Ureter (tissue), 1 donor: ENCODE results near the gene IKZF2. TPM values are rescaled to one million over a fixed set of nuclear protein-coding genes. Genes with fewer than 3 reads are reported as not detected.
"Not testable (repeated sequence)": the region's sequence is repeated elsewhere in the genome, so short reads cannot be mapped to it uniquely, and the experiment has no call there.

Experiments
- DNase-seq: peaks from one replicate; pipeline ENCODE4 v3.0.0-alpha.2; 2020; ENCODE audit warnings: low spot score
- total RNA-seq: library from RNA; stranded (reverse); gene quantifications from one replicate; pipeline ENCODE4 v1.2.4, GENCODE V29; 2023
- donor health status: DM: yes; HTN: yes; CAD: no.

IKZF2 gene
- total RNA-seq, 1 donor from 2014 or later, result 118 TPM

GRCh38 chr2:213036836-213037235 lies 114.6 kb downstream of the IKZF2 start:
- DNase-seq, result no peak

DNA sequence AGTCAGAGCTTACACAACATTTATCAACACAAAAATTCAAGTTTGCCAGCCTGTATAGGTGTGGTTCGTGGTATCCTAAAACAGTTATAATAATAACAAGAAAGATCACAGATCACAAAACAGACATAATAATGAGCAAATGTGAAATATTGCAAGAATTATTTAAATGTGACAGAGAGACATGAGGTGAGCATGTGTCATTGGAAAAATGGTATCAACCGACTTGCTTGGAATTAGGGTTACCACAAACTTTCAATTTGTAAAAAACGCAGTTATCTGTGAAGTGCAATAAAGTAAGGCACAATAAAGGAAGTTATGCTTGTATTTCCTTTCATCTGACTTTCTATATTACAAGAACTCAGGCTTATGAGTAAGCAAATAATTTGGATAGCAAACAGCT lies 116.8 kb downstream of the IKZF2 start:
- DNase-seq, result no peak

DNA sequence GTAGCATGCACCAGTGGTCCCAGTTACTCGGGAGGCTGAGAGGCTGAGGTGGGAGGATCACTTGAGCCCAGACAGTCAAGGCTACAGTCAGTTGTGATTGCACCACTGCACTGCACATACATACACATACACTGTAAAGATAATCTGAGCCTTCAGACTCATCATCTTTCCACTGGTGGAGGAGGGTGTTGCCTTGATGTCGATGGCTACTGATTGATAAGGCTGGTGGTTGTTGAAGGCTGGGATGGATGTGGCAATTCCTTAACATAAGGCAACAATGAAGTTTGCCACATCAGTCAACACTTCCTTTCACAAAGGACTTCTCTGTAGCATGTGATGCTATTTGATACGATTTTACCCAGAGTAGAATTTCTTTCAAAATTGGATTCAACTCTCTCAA lies 118.8 kb downstream of the IKZF2 start:
- DNase-seq, result no peak

DNA sequence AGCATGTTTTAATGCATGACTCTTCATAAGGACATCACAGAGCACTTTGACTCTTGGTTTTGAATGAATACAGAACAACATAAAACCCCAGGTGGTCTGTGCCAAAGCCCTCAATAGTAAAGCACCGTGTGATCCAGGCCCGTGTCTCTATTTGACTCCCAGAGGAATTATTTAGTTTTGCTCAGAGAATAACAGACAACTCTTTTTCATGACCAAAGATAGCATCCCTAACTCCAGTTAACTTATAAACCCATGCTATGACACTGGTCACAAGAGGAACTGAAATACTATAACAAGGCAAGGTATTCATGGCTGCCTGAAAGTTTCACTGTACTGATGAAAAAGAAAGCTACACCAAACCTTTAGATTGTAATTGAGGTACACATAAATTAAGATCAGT lies 128.4 kb downstream of the IKZF2 start:
- DNase-seq, result no peak

DNA sequence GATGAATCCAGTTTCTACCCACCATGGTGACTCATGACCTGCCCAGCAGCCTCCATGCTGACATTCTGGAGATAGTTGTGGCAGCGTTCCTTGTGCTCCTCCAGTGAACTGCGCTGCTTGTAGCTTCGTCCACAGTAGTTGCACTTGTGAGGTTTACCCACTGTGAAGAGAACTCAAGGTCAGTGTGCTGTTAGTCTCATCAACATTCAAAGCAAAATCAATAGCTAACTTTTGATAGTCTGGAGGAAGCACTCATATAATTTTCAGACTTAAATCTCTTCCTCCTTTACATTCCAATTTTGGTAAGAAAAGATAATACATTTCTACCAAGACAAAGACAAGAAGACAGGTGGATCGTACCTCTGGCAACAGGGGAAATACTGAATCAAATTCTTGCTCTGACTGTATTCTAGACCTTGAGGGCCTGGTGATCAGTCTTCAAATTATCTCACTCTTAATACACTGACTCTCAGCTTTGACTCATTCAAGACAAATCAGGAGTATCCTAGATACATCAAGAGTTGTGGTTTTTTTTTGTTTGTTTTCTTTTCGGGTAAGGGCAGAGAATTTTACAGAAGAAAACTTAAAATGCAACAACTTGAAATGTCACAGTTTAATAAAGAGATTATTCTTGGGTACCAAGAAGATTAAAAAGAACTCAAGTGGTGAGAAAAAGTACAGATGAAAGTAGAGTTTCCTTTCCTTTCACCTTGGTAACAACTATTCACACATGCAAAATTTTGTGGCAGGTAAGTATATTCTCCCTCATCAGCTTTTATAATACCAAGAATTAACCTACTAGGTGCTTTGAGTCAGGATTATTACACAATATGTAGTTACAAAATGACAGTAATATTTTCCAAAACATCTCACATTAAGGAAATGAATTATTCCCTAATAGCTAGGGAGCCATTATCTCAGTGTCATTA lies 129.2 kb downstream of the IKZF2 start:
- no peak for DNase-seq

- DNase-seq, result not testable (repeated sequence)
Measured at GRCh38 chr2:213020913-213021312, 130.5 kb downstream of the IKZF2 start.

GRCh38 chr2:213020268-213020667 lies 131.1 kb downstream of the IKZF2 start:
- DNase-seq, result no peak

DNA sequence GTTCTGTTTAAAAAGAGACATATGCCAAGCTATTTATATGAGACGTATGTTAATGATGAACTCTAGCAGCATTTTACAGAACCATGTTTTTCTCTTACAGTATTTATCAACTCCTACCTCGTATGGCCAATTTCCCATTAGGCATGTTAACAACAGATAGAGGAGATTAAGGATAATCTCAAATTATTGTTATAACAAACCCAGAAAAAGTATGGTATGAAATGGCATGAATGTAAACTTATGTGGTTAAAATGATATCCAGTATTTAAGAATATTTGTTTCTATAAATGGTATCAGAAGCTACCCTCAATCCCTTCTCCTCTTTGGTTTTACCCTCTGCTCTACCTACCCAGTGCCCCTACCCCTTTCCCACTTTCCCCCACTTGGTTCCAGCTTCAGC lies 132.0 kb downstream of the IKZF2 start:
- no peak for DNase-seq

DNA sequence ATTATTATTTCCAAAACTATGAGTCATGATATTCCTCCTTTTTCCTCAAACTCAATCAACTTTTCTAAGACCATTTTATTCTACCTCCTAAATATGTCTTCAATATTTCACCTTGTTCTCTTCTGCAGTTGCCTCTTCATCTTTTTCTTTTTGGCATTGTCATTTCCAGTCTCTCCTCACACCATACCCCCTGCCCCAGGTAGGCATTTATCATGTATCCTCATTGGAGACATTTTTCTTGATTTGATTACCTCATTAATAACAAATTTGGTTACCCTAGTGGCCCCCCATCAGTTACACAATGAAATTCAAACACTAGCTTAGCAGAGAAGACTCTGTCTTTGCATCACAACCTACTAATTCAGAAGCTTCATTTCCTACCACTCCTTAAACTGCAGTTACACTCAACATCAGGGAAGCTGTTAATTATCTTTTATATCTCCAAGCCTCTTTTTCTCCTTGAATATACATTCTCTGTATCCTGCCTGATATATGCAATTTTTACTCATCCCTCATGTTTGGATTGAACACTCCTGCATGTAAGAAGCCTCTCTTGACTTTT lies 133.0 kb downstream of the IKZF2 start:
- DNase-seq, result no peak

DNA sequence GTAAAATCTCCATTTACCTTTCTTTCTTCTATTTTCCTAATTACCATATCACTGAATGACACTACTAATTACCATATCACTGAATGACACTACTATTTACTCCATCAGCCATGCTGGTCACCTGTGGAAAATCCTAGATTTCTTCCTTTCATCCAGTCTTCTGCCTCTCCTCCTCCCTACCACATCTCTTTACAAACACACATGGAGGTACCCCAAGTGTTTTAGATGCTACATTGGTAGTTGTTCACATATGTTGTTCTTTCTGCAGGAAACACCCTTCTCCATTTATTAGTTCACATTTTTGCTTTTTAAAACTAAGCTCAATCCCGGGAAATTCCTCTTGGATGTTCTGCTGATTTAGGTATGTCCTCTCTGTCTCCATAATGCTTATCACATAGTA lies 134.0 kb downstream of the IKZF2 start:
- no peak for DNase-seq

DNA sequence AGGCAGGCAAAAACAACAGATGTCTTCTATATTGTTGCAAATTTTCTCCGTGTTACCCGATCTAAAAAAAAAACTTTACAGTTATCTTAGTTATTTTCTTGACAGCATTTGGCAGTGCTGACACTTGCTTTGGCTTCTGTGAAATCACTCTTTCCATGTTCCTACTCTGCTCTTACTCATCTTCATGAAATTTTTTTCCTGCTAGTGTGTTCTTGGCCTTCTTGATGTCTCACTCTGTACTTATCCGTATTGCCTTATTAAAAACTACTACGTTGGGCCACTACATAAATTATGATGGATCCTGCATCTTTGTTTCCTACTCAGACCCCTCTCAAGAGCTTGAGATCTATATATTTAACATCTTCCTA lies 134.4 kb downstream of the IKZF2 start:
- no peak for DNase-seq

- DNase-seq, result no peak
Measured at GRCh38 chr2:213016166-213016983, 135.0 kb downstream of the IKZF2 start.

GRCh38 chr2:213015387-213016165 lies 135.8 kb downstream of the IKZF2 start:
- no peak for DNase-seq

DNA sequence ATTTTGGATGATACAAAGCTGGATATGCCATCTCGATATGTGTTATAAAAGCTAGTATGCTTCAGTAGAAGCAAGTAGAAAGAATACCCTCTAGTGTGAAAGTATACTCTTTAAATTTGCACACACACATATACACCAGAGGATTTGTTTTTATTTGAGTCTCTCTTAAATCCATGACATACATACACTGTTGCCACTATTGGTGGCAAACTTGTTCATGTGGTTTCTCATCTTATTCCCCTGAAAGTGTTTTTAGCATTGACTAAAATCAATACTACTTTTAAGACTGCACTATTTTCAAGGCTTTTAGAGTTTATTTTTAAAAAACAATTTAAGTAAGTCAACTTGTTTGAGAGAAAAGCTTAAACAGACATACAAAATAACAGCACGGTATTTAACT lies 137.4 kb downstream of the IKZF2 start:
- DNase-seq, result no peak

GRCh38 chr2:213011505-213011904 lies 139.9 kb downstream of the IKZF2 start:
- DNase-seq, result no peak

GRCh38 chr2:213010106-213010779 lies 141.2 kb downstream of the IKZF2 start:
- no peak for DNase-seq

GRCh38 chr2:213007290-213007838 lies 144.0 kb downstream of the IKZF2 start:
- DNase-seq, result no peak

DNA sequence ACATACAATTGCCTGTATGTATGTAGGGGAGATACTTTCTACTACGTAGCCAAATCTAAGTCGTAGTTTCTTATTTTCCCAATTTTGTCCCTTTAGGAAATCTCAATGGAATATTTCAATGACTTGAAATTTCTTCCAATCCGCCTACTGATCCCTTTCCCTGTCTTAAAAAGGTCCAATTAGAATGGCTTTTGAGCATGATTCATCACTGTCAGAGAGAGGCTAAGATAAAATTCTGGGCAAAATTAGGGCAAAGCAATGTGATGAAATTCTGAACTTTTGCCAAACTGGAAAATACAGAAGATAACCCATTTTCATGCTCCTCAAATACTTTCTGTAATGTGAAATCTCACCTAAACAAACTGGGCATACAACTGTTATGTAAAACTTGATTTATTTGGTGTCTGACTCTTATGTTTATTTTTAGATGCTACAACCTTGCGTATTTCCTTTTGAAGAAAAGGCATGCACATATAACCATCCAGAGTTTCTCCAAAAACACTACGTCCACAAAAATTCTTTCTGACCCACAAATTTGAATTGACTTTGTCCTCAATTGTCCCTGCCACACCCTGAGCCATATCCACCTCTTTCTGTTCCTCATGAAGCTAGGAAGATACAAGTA lies 147.1 kb downstream of the IKZF2 start:
- no peak for DNase-seq

DNA sequence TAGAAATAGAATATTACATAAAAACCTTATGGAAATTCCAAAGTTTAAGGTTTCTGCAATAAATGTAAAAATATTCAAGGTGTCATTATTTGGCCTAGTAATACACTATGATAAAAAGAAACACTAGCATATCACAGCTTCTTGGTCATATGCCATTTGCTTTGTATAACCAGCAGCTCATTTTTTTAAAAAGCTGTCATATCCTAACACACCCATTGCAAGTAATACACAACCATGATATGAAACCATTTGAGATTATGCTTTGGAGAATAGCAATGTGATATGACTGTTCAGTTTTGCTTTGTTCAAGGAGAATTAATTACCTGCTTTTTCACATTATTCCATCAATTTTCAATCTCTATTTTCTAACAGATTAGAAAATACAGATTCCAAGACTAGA lies 149.0 kb downstream of the IKZF2 start:
- DNase-seq, result no peak

DNA sequence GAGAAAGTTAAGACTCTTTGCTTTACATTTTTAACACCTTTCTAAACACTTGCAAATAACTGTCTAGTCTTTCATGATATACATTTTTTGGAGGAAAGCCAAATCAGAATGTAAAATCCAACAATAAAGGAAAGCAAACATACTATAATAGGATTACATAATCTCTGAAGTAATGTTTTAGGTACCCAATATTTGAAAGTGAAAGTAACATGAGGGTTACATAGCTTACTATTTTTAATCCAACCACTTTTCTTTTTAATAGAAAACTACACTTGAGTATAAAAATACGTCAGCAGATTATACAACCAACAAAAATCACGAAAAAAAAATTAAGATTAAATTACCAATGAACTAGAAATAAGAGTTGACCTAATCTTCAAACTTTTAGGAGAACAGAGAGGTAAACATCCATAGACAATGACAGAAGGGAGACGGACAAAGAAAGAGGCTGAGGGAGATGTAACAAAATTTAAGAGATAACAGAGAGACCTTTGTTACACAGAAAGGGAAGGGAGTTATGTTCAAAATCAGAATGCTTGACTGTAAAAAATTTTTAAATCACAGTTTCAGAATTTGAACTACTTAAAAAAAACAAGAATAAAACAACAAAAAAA lies 150.0 kb downstream of the IKZF2 start:
- no peak for DNase-seq
